RWPE1 (cell line): ENCODE data around the gene GOLGA1.
"Not testable (repeated sequence)": the region's sequence is repeated elsewhere in the genome, so short reads cannot be mapped to it uniquely, and the experiment has no call there.

Experiments
- CTCF ChIA-PET: fragments of 350-600 bp; sonication (Branson Sonifier 250); formaldehyde crosslinking; extraction: SDS; loops from one replicate; lab custom pipeline; 2021; lab: Yijun Ruan, JAX
- POLR2A ChIA-PET: fragments of 400-600 bp; formaldehyde crosslinking; extraction: SDS; loops from one replicate; lab custom pipeline; 2020; ENCODE audit warnings: antibody characterized with exemption; ENCODE audit not compliant: low non-redundant PET; lab: Yijun Ruan, JAX
- DNase-seq: peaks from one replicate; pipeline ENCODE4 v3.0.0; 2012; ENCODE audit warnings: low spot score
- H3K27ac ChIP-seq: fragments of 450-650 bp; 2 replicates; pipeline ENCODE4 v1.5.1; 2017
- CTCF ChIP-seq: fragments of 450-650 bp; conservative IDR thresholded peaks from 2 replicates; pipeline ENCODE4 v1.5.1; 2017; ENCODE audit warnings: low read depth, mild to moderate bottlenecking

GOLGA1 gene

GRCh38 chr9:124940521-124940893 is 376 bp downstream of the GOLGA1 start:
- CTCF ChIA-PET: no interaction called here
- DNase-seq: peak; percentile 59
- TF ChIP-seq CTCF: no peak
- H3K27ac ChIP-seq: peak overlapping the region; percentile 99
- POLR2A ChIA-PET: no interaction called here

- POLR2A ChIA-PET: interaction anchor here (0.5 kb wide), 1 partner anchor 368 kb away, joined by 5 read pairs; no protein-coding TSS in a partner anchor
- no peak for TF ChIP-seq CTCF
- no peak overlapping the region; the same call in 1 of the 2 replicates for H3K27ac ChIP-seq
- DNase-seq: no peak
- CTCF ChIA-PET: no interaction called here
Measured at GRCh38 chr9:124939944-124940343, 939 bp downstream of the GOLGA1 start.

GRCh38 chr9:124934290-124934689 is 6.6 kb downstream of the GOLGA1 start:
- TF ChIP-seq CTCF: no peak
- POLR2A ChIA-PET: no interaction called here
- no peak overlapping the region for H3K27ac ChIP-seq
- CTCF ChIA-PET: interaction anchor here (0.6 kb wide), 1 partner anchor 473 kb away, joined by 3 read pairs; no protein-coding TSS in a partner anchor
- DNase-seq: no peak

GRCh38 chr9:124932333-124932732 is 8.6 kb downstream of the GOLGA1 start:
- CTCF ChIA-PET: interaction anchor here (0.6 kb wide), 3 partner anchors 24 to 329 kb away, joined by 3 to 5 read pairs (median 4); no protein-coding TSS in a partner anchor
- TF ChIP-seq CTCF: no peak
- no peak overlapping the region for H3K27ac ChIP-seq
- POLR2A ChIA-PET: interaction anchor here (0.5 kb wide), 1 partner anchor 300 kb away, joined by 3 read pairs; no protein-coding TSS in a partner anchor
- no peak for DNase-seq

GRCh38 chr9:124929464-124929863 is 11.4 kb downstream of the GOLGA1 start:
- H3K27ac ChIP-seq: no peak overlapping the region
- ChIA-PET CTCF (no interaction called here), POLR2A (no interaction called here)
- no peak for DNase-seq
- no peak for TF ChIP-seq CTCF

- ChIA-PET POLR2A (no interaction called here), CTCF (interaction anchor here (0.7 kb wide), 1 partner anchor 8 kb away, joined by 5 read pairs; no protein-coding TSS in a partner anchor)
- no peak overlapping the region for H3K27ac ChIP-seq
- DNase-seq: no peak
- TF ChIP-seq CTCF: no peak
Measured at GRCh38 chr9:124928116-124928515, 12.8 kb downstream of the GOLGA1 start.

GRCh38 chr9:124920394-124920793 is 20.5 kb downstream of the GOLGA1 start:
- not testable (repeated sequence) for H3K27ac ChIP-seq

More at GRCh38 chr9:124920394-124920793, 20.5 kb downstream of the GOLGA1 start:
- CTCF ChIA-PET, POLR2A ChIA-PET, DNase-seq: not testable (repeated sequence)
